Nephron progenitor cell (in vitro differentiated cells): ENCODE results near the gene CELF4.

Source experiments
- DNase-seq: peaks from one replicate; pipeline ENCODE4 v3.0.0; 2021
- H3K27ac Mint-ChIP-seq: 2 replicates; pipeline ENCODE4 v1.8.0; 2021; ENCODE audit warnings: mild to moderate bottlenecking, moderate library complexity, mixed read lengths
- H3K27me3 Mint-ChIP-seq: 2 replicates; pipeline ENCODE4 v1.8.0; 2021; ENCODE audit warnings: mild to moderate bottlenecking, low read depth, mixed read lengths; ENCODE audit not compliant: poor library complexity
- H3K36me3 Mint-ChIP-seq: 2 replicates; pipeline ENCODE4 v1.8.0; 2021; ENCODE audit warnings: low read depth, mixed read lengths
- H3K4me1 Mint-ChIP-seq: 2 replicates; pipeline ENCODE4 v1.8.0; 2021; ENCODE audit warnings: mixed read lengths
- H3K4me3 Mint-ChIP-seq: 2 replicates; pipeline ENCODE4 v1.8.0; 2021; ENCODE audit warnings: mild to moderate bottlenecking, moderate library complexity, mixed read lengths
- H3K9me3 Mint-ChIP-seq: 2 replicates; pipeline ENCODE4 v1.8.0; 2021; ENCODE audit warnings: mild to moderate bottlenecking, moderate library complexity, mixed read lengths
- TF ChIP-seq, protein P1 (sequence below): fragments of 200-600 bp; sonication (generic); IDR thresholded peaks from 2 replicates; pipeline ENCODE4 v1.5.0; 2021; ENCODE audit warnings: antibody characterized with exemption

Gene CELF4

GRCh38 chr18:37565977-37566478 lies 430 bp upstream of the CELF4 start:
- H3K4me1 Mint-ChIP-seq, result peaks cover 17% of the 10 kb centered on the region
- no peak overlapping the region for H3K27ac Mint-ChIP-seq
- TF ChIP-seq, protein P1, sequence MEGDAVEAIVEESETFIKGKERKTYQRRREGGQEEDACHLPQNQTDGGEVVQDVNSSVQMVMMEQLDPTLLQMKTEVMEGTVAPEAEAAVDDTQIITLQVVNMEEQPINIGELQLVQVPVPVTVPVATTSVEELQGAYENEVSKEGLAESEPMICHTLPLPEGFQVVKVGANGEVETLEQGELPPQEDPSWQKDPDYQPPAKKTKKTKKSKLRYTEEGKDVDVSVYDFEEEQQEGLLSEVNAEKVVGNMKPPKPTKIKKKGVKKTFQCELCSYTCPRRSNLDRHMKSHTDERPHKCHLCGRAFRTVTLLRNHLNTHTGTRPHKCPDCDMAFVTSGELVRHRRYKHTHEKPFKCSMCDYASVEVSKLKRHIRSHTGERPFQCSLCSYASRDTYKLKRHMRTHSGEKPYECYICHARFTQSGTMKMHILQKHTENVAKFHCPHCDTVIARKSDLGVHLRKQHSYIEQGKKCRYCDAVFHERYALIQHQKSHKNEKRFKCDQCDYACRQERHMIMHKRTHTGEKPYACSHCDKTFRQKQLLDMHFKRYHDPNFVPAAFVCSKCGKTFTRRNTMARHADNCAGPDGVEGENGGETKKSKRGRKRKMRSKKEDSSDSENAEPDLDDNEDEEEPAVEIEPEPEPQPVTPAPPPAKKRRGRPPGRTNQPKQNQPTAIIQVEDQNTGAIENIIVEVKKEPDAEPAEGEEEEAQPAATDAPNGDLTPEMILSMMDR, result no peak
- no peaks in the 10 kb centered on the region for H3K9me3 Mint-ChIP-seq
- H3K4me3 Mint-ChIP-seq, result peak overlapping the region; percentile 94
- peak; percentile 79 for DNase-seq
- H3K36me3 Mint-ChIP-seq, result no peaks in the 10 kb centered on the region
- peaks cover 100% of the 10 kb centered on the region for H3K27me3 Mint-ChIP-seq

DNA sequence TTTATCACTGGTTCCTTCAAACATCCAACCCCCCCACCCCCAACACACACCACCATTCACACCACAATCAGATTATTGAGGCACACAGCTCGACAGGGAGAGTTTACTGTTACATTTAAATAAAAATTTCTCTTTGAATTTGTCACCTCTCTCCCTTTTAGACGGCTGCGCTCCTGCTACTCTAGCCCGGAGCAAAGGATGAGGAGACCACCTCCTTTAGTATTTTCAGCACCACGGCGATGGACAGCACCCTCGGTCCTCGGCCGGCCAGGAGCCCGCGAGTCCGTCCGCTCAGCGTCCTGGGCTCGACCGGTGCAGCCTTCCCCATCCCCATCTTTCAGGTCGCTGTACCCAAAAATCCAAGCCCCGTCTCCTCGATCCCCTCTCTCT lies 892 bp downstream of the CELF4 start:
- peak overlapping the region; percentile 94 for H3K4me3 Mint-ChIP-seq
- no peaks in the 10 kb centered on the region for H3K9me3 Mint-ChIP-seq
- H3K36me3 Mint-ChIP-seq, result no peaks in the 10 kb centered on the region
- no peak overlapping the region for H3K27ac Mint-ChIP-seq
- peaks cover 99% of the 10 kb centered on the region for H3K27me3 Mint-ChIP-seq
- peaks cover 17% of the 10 kb centered on the region for H3K4me1 Mint-ChIP-seq
- TF ChIP-seq, protein P1, result no peak
- peak; percentile 96 for DNase-seq

GRCh38 chr18:37563931-37564392 lies 1.6 kb downstream of the CELF4 start:
- no peak for DNase-seq
- H3K27me3 Mint-ChIP-seq, result peaks cover 99% of the 10 kb centered on the region
- peaks cover 17% of the 10 kb centered on the region for H3K4me1 Mint-ChIP-seq
- TF ChIP-seq, protein P1, result no peak
- no peak overlapping the region for H3K27ac Mint-ChIP-seq
- no peaks in the 10 kb centered on the region for H3K36me3 Mint-ChIP-seq
- no peaks in the 10 kb centered on the region for H3K9me3 Mint-ChIP-seq
- no peak overlapping the region for H3K4me3 Mint-ChIP-seq

- Mint-ChIP-seq H3K4me3 (no peak overlapping the region), H3K9me3 (no peaks in the 10 kb centered on the region), H3K27me3 (peaks cover 94% of the 10 kb centered on the region), H3K36me3 (no peaks in the 10 kb centered on the region), H3K27ac (no peak overlapping the region), H3K4me1 (peaks cover 10% of the 10 kb centered on the region)
- TF ChIP-seq, protein P1, result no peak
- DNase-seq, result no peak
Observed at GRCh38 chr18:37561986-37562385, 3.6 kb downstream of the CELF4 start.

DNA sequence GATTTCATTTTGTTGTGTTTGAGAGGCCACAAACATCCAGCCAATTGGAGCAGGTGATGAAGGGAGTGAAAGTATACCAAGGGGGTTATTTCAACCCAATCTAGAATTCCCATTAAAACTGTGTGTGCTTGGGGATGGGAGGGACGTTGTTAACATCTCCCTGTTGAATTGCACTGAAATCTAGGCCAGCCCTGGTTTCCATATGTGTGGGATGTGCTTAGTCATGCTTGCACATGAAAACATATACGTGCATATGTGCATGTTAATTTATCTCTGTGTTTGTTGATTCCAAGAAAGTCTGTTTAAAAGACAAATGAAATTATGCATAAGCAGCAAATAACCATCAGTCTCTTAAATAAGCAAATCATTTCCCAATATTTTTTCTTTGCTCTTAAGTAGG lies 5.6 kb downstream of the CELF4 start:
- H3K9me3 Mint-ChIP-seq, result no peaks in the 10 kb centered on the region
- no peak overlapping the region for H3K4me3 Mint-ChIP-seq
- no peaks in the 10 kb centered on the region for H3K4me1 Mint-ChIP-seq
- TF ChIP-seq, protein P1, result no peak
- H3K27ac Mint-ChIP-seq, result no peak overlapping the region
- H3K36me3 Mint-ChIP-seq, result no peaks in the 10 kb centered on the region
- H3K27me3 Mint-ChIP-seq, result peaks cover 84% of the 10 kb centered on the region
- no peak for DNase-seq

DNA sequence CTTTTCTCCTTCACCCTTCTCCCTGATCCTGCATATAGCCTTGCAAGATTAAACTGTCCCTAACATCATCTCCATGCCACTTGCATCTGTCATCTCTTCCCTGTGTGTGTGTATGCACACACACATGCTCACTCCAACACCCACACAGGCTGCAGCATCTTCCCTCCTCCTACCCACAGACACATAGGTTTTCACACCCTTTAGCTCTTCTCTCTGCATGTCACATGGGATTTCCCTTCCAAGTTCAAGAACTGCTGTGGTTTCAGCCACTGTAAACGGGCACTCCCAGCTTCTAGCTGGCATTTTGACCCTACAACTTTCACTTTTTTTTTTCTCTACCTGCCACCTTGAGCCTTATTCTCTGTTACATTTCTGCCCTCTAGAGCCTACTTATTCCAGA lies 6.4 kb downstream of the CELF4 start:
- Mint-ChIP-seq H3K4me3 (no peak overlapping the region), H3K27ac (no peak overlapping the region)

More for the DNA sequence above, 6.4 kb downstream of the CELF4 start:
- Mint-ChIP-seq H3K9me3 (no peaks in the 10 kb centered on the region), H3K4me1 (no peaks in the 10 kb centered on the region), H3K36me3 (no peaks in the 10 kb centered on the region), H3K27me3 (peaks cover 83% of the 10 kb centered on the region)
- TF ChIP-seq, protein P1, result no peak
- no peak for DNase-seq
